A204.1 (cell line): Measurements from ENCODE around the gene NADK2.

Source experiments
- FAIRE-seq: peaks from 2 replicates; lab custom pipeline; 2012; peaks lifted over from hg19 to GRCh38; lab: Jason Lieb, UNC

The NADK2 gene

GRCh38 chr5:36161361-36161760 is 80.4 kb downstream of the NADK2 start:
- FAIRE-seq, result no peak

DNA sequence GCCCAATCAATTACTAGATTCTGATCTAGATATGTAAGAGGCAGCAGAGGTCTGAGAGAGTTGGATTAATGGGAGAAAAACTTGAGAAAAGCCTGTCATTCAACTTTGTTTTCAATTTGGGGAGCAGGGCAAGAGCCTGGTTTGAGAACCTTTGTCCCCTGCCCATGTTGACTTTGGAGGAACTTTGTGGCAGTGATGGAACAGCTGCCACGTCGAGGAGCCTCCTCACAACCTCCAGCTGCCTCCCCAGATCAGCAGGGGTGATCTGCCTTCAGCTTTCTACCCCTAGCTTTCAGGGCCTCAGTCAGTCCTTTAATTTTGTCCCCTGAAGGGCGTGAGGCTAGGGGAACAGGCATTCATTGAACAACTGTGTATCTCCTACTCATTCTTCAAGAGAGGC is 81.1 kb downstream of the NADK2 start:
- FAIRE-seq, result no peak

DNA sequence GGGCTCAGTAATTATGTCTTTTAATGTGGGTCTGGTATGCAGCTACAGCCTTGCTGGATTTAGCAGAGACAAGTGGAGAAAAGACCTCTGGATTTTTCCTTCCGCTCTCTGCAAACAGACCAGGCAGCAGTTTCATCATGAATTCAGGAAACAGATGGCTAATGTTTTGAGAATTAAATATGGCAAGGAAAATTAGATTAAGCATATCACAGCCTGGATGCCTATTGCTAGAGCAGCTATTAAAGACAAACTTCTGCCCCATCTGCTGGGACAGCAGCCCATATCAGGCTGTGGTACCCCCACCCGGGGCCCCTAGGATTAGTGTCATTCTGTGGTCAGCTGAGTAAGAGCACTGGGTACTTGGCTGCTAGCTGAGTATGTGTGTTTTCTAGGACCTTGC is 83.6 kb downstream of the NADK2 start:
- FAIRE-seq, result no peak

DNA sequence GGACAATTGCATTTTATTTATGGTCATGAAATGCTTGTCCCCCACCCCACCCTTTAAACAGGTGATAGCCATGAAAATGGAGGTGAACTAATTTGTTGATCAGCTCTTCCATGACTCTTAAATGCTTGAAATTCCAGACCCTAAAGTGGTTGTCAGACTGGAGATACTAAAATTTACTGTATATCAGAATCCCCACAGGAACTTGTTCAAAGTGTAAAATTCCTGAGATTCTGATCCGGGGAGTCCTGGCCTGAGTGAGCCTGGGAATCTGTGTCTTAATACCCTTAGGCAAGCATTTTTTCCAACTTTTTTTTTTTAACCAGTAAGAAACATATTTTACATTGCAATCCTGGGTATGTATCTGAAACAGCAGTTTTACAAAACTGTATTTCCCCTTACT is 85.1 kb downstream of the NADK2 start:
- no peak for FAIRE-seq

GRCh38 chr5:36156121-36156601 is 85.6 kb downstream of the NADK2 start:
- no peak for FAIRE-seq

DNA sequence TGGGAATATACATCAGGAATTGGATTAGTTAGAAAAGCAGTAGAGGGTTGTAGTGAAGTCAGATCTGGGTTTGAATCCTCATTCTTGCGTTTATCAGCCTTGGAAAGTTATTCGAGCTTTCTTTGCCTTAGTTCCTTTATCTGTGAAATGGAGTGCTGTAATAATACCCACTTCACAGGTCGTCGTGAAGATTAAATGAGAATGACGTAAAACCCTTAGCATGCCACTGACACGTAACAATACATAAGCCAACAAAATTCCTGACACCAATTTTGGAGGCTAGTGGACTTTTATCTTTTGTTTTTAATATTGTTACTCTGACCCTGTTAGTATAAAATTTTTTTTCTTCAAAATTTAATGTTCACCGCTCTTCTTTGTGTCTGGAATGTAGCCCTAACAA is 86.4 kb downstream of the NADK2 start:
- no peak for FAIRE-seq

DNA sequence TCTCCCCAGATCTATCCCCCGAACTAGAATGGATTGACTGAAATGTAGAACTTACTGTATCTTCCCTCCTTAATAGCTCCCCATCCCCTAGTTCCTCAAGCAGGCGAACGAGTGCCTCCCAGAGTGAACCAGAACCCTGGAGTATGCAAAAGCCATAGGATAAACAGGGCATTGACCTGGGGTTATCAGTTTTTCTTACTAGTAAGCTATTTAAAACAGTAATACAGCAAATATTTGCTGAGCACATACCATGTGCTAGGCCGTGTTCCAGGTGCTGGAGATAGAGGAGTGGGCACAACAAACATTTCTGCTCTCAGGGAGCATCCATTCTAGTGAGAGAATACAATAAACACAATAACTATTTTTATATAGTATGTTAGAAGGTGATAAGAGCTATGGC is 88.0 kb downstream of the NADK2 start:
- no peak for FAIRE-seq

DNA sequence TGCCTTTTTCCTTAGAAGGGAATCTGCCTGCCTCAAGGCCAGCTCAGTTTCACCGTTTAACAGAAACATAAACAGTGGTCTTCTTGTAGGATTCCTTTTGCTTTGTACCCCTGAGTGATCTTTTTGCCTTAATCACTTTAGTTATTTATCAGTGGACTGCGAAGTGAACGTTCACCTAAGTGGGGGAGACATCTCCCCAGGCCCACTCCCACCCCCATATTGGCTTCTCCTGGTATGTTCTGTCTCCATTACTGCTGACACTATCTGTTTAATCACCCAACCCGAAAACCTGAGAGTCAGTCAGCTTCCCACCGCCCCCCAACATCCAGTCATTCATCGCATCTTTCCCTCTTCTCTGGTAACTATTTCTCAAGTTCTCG is 88.4 kb downstream of the NADK2 start:
- no peak for FAIRE-seq

- no peak for FAIRE-seq
Measured at GRCh38 chr5:36152324-36153297, 89.1 kb downstream of the NADK2 start.

GRCh38 chr5:36151434-36152323 is 90.0 kb downstream of the NADK2 start, which contains the start of the genes LMBRD2 and SKP2:
Gene LMBRD2 (minus strand): TSS chr5:36151887. CDS start chr5:36143349, 8,538 bp downstream.
Gene SKP2 (plus strand): TSS chr5:36152111. CDS start chr5:36152263, 152 bp downstream.
- FAIRE-seq, result peak; percentile 96

- FAIRE-seq, result no peak
Measured at GRCh38 chr5:36150676-36151433, 90.9 kb downstream of the NADK2 start.

DNA sequence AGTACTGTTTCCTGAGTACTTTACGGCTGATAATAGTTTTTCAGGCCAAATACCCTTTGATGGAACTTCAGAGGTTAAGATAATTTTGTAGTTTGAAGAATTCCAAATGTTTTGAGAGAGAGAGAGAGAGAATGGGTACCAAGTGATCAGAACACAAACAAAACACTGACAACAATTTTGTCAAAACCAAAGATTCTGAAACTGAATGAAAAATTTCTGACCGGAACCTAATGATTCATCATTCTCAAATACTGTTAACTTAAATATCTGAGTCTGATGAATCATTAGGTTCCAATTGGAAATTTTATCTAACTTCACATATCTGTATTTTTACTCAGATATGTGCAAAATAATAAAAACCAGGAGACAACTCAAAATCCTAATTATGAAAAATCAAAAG is 94.0 kb downstream of the NADK2 start:
- no peak for FAIRE-seq

- no peak for FAIRE-seq
Measured at GRCh38 chr5:36146390-36146789, 95.3 kb downstream of the NADK2 start.

DNA sequence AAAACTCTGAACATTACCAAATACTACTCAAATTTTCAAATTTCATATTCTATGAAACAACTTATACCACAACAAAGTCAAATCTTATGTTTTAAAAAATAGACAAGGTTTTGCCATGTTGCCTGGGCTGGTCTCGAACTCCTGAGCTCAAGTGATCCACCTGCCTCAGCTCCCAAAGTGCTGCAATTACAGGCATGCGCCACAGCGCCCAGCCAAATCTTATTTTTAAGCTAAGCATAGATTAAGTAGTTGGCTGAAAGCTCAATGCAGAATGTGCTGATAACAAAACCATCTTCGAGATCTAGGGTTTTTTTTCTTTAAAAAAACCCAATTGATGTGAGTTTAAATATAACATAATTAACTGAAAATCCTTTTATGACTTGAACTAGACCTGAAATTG is 96.4 kb downstream of the NADK2 start:
- no peak for FAIRE-seq
